A673 (cell line): Measurements from ENCODE around the gene GPN3. TPM values are rescaled to one million over a fixed set of nuclear protein-coding genes. Genes with fewer than 3 reads are reported as not detected.
A peak's percentile ranks its signal among the peaks of the same experiment; 100 is the strongest.

Experiments
- BruUV-seq: library from RNA; stranded (reverse); fragments of 400-500 nt; replicated peaks from 2 replicates; lab custom pipeline; 2021; lab: Mats Ljungman, UMichigan
- CTCF ChIA-PET: fragments of 300-600 bp; sonication (Branson Sonifier 250); formaldehyde crosslinking; loops from one replicate; lab custom pipeline; 2022; ENCODE audit warnings: antibody characterized with exemption; lab: Charles Lee
- POLR2A ChIA-PET: fragments of 300-600 bp; sonication (Branson Sonifier 250); formaldehyde crosslinking; loops from one replicate; lab custom pipeline; 2022; ENCODE audit warnings: antibody characterized with exemption; ENCODE audit not compliant: low non-redundant PET; lab: Charles Lee
- DNase-seq: peaks from one replicate; pipeline ENCODE4 v3.0.0-alpha.2; 2015; ENCODE audit warnings: low spot score
- H3K27ac ChIP-seq: fragments of 200-600 bp; sonication (generic); 2 replicates; pipeline ENCODE4 v1.5.1; 2016; ENCODE audit warnings: mixed run types, low read depth, mild to moderate bottlenecking, mixed read lengths, antibody characterized with exemption, low read length; ENCODE audit not compliant: poor library complexity, severe bottlenecking
- H3K27me3 ChIP-seq: fragments of 200-600 bp; sonication (generic); replicated peaks from 2 replicates; pipeline ENCODE4 v1.6.1; 2017; ENCODE audit warnings: mixed run types, low read depth, mild to moderate bottlenecking, mixed read lengths, antibody characterized with exemption, low read length; ENCODE audit not compliant: insufficient read depth, poor library complexity
- H3K36me3 ChIP-seq: fragments of 200-600 bp; sonication (generic); 2 replicates; pipeline ENCODE4 v1.6.1; 2016; ENCODE audit warnings: mixed run types, mild to moderate bottlenecking, mixed read lengths, antibody characterized with exemption, low read length; ENCODE audit not compliant: insufficient read depth, poor library complexity, severe bottlenecking
- H3K4me1 ChIP-seq: fragments of 200-600 bp; sonication (generic); 2 replicates; pipeline ENCODE4 v1.6.1; 2017; ENCODE audit warnings: mixed run types, mild to moderate bottlenecking, mixed read lengths, antibody characterized with exemption, low read length; ENCODE audit not compliant: insufficient read depth, poor library complexity, severe bottlenecking
- H3K4me3 ChIP-seq: fragments of 200-600 bp; sonication (generic); 2 replicates; pipeline ENCODE4 v1.5.1; 2016; ENCODE audit warnings: low read depth, mixed run types, mild to moderate bottlenecking, mixed read lengths, low read length; ENCODE audit not compliant: poor library complexity, severe bottlenecking
- H3K9me3 ChIP-seq: fragments of 200-600 bp; sonication (generic); 2 replicates; pipeline ENCODE4 v1.6.1; 2016; ENCODE audit warnings: mixed run types, low read depth, mild to moderate bottlenecking, mixed read lengths, antibody characterized with exemption, low read length; ENCODE audit not compliant: poor library complexity, severe bottlenecking
- CTCF ChIP-seq: fragments of 300-800, 200-600 bp; sonication (generic); conservative IDR thresholded peaks from 2 replicates; pipeline ENCODE4 v1.5.1; 2017; ENCODE audit warnings: low read depth, mild to moderate bottlenecking, antibody characterized with exemption, low read length, moderate library complexity, mixed read lengths
- EZH2 ChIP-seq: fragments of 200-600 bp; sonication (generic); IDR thresholded peaks from 2 replicates; pipeline ENCODE4 v1.6.1; 2017; ENCODE audit warnings: borderline replicate concordance, low read depth, mild to moderate bottlenecking, mixed read lengths, antibody characterized with exemption, low read length; ENCODE audit not compliant: poor library complexity, severe bottlenecking
- intact Hi-C: fragments of 100-400 bp; cut with micrococcal nuclease; formaldehyde crosslinking; loops from one replicate; pipeline ENCODE4 v1.10.0; 2022; ENCODE audit not compliant: unreplicated experiment
- total RNA-seq: library from RNA; stranded (reverse); gene quantifications from 2 replicates; pipeline ENCODE4 v1.2.3, GENCODE V29; 2021

The GPN3 gene
- total RNA-seq, 1 experiment from 2014 or later, result 52.7 TPM

DNA sequence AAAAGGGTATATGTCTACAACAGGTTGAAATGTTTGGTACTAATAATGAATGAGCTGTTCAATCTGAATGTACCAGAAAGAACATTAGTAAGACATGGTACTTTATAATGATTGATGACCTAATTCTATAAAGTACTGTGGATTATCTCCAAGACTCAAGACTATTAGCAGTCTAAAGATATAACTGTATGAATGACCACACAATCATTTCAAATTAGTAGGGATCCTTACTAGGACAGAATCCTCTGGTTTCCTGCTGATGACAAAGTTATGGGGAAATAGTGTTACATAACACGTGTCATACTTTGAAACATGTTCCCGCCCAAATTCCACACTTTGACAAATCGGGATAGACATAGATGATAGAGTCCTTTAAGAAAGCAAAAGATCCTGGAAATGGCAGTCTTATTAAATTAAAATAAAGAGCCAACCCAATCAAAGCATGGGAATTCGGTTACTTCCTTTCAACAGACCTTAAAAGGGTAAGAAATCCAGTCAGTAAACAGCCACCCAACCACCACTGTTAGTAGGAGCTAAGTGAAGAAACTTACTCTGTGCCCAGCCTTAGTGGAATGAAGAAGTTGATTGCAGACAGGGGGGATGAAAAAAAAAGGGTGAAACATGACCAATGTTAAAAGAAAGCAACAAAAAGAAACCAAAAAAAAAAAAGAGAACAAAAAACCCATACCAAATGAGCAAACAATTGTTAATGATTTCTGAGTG lies 31.1 kb upstream of the GPN3 start:
- ChIA-PET CTCF (interaction anchor here (0.7 kb wide), 1 partner anchor 655 kb away, joined by 3 read pairs; no protein-coding TSS in a partner anchor), POLR2A (no interaction called here)
- intact Hi-C loops, result no loop called here

GRCh38 chr12:110475426-110475825 lies 7.4 kb upstream of the GPN3 start:
- Histone ChIP-seq H3K27me3 (no peaks in the 10 kb centered on the region), H3K36me3 (no peaks in the 10 kb centered on the region), H3K4me1 (no peaks in the 10 kb centered on the region), H3K27ac (no peak overlapping the region), H3K9me3 (no peaks in the 10 kb centered on the region), H3K4me3 (no peak overlapping the region)
- no peak for TF ChIP-seq EZH2
- no peak for TF ChIP-seq CTCF
- no TSS peak for BruUV-seq
- intact Hi-C loops, result no loop called here
- CTCF ChIA-PET, result no interaction called here
- POLR2A ChIA-PET, result no interaction called here
- no peak for DNase-seq

More for the DNA sequence above, 31.1 kb upstream of the GPN3 start:
- Histone ChIP-seq H3K36me3 (peaks cover 23% of the 10 kb centered on the region), H3K27ac (peak overlapping the region; percentile 78), H3K9me3 (no peaks in the 10 kb centered on the region), H3K4me3 (no peak overlapping the region), H3K27me3 (no peaks in the 10 kb centered on the region), H3K4me1 (peaks cover 14% of the 10 kb centered on the region)
- TF ChIP-seq EZH2, result no peak
- DNase-seq, result peak; percentile 34
- no TSS peak for BruUV-seq

DNA sequence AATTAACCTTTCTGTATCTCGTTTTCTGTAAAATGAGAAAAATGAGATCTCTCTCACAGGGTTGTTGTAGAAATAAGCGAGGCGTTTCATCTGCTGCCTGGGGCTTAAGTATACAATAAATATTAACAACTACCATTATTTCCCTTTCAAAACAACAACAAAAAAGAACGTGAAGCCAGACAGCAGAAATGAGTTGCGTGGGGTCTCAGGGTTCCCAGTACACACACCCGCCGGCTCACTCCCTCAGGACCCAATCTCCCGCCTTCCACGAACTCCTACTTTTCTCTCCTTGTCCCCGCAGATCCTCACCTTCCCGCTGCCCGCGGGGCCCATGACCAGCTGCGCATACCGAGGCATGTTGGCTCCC lies 227 bp downstream of the GPN3 start:
- POLR2A ChIA-PET, result interaction anchor here (1.0 kb wide), 1 partner anchor 18 kb away, joined by 4 read pairs; the partner anchor contains the start of gene ARPC3

More for the DNA sequence above, 227 bp downstream of the GPN3 start:
- Histone ChIP-seq H3K27me3 (no peaks in the 10 kb centered on the region), H3K36me3 (peaks cover 18% of the 10 kb centered on the region), H3K27ac (peak overlapping the region; percentile 89), H3K4me3 (peak overlapping the region; percentile 83), H3K9me3 (no peaks in the 10 kb centered on the region), H3K4me1 (peaks cover 10% of the 10 kb centered on the region)
- TF ChIP-seq CTCF, result no peak
- TF ChIP-seq EZH2, result no peak
- intact Hi-C loops, result loop anchor here (2.0 to 5.0 kb wide), 3 partner anchors 79 to 421 kb away; no protein-coding TSS in a partner anchor
- CTCF ChIA-PET, result interaction anchor here (0.6 to 1.7 kb wide), 4 partner anchors 9 to 133 kb away, joined by 3 to 5 read pairs (median 4); no protein-coding TSS in a partner anchor
- TSS peak; percentile 92 for BruUV-seq
- no peak for DNase-seq
